Panc1 (cell line): ENCODE results near the gene CAND2.

Source experiments
- CTCF ChIP-seq: fragments of 450-650 bp; IDR thresholded peaks from 2 replicates; pipeline ENCODE4 v1.5.1; 2017; ENCODE audit warnings: mild to moderate bottlenecking
- POLR2AphosphoS5 ChIP-seq: IDR thresholded peaks from 2 replicates; pipeline ENCODE4 v1.6.1; 2012; ENCODE audit warnings: mild to moderate bottlenecking, low read depth, low read length, moderate library complexity
- REST ChIP-seq, 2 experiments: IDR thresholded peaks; 2 replicates each; pipeline ENCODE4 v1.6.1; 2011 to 2012; ENCODE audit warnings: low read depth in 2 of 2, control low read depth in 1 of 2, low read length in 1 of 2, mild to moderate bottlenecking in 1 of 2, moderate library complexity in 1 of 2; ENCODE audit not compliant: insufficient read depth in 1 of 2

GRCh38 chr3:12856626-12857025, 60.1 kb downstream of the CAND2 start:
- TF ChIP-seq CTCF (no peak), POLR2AphosphoS5 (no peak), REST (IDR thresholded peaks at IDR 0.05; ENCODE audit: insufficient read depth in 1 of 2, low read depth in 2 of 2, low read length in 1 of 2) (no peak)
